MM.1S (cell line): ENCODE data around the gene TMC6.
"Not testable (repeated sequence)": the region's sequence is repeated elsewhere in the genome, so short reads cannot be mapped to it uniquely, and the experiment has no call there.

Source experiments
- CTCF ChIP-seq: fragments of 300-600 bp; sonication (generic); IDR thresholded peaks from 2 replicates; pipeline ENCODE4 v1.5.1; 2016; ENCODE audit warnings: antibody characterized with exemption, low read length, mixed read lengths
- EZH2 ChIP-seq: fragments of 300-600 bp; sonication (generic); optimal IDR thresholded peaks from 2 replicates; pipeline ENCODE3; 2017; ENCODE audit warnings: low read depth, mild to moderate bottlenecking, antibody characterized with exemption, low read length, mixed read lengths
- EZH2phosphoT487 ChIP-seq: fragments of 300-600 bp; sonication (generic); IDR thresholded peaks from 2 replicates; pipeline ENCODE4 v1.6.1; 2018; ENCODE audit warnings: antibody characterized with exemption, low read length

- not testable (repeated sequence) for TF ChIP-seq EZH2, EZH2phosphoT487, CTCF
These were observed 46.1 kb downstream of the TMC6 start for GRCh38 chr17:78082355-78082872.
